Fibroblast of lung (primary cell): Measurements from ENCODE around the gene SH3TC2.

Experiments used
- CTCF ChIP-seq, 2 donors: IDR thresholded peaks in 1 of 2; conservative IDR thresholded peaks in 1 of 2; 1 replicate in 1 of 2; 2 replicates in 1 of 2; pipeline ENCODE4 v1.5.1; 2011 to 2012; ENCODE audit warnings: low read length in 2 of 2, control low read depth in 1 of 2, inconsistent platforms in 1 of 2, low read depth in 1 of 2, mild to moderate bottlenecking in 1 of 2
- EZH2 ChIP-seq: IDR thresholded peaks from 2 replicates; pipeline ENCODE4 v1.5.1; 2012; ENCODE audit warnings: low read length, control low read depth, mild to moderate bottlenecking; ENCODE audit errors: missing control alignments

GRCh38 chr5:149048811-149049210 lies 14.1 kb downstream of the SH3TC2 start:
- TF ChIP-seq CTCF (conservative IDR thresholded peaks at IDR 0.05 in 1 of 2, IDR thresholded peaks at IDR 0.05 in 1 of 2; ENCODE audit: low read depth in 1 of 2, low read length in 2 of 2) (no peak), EZH2 (no peak)
